ENCODE results near the gene SPACA6.

The SPACA6 gene

GRCh38 chr19:51694318-51695085, 1.4 kb downstream of the SPACA6 start:
- TF ChIP-seq CTCF (IDR thresholded peaks at IDR 0.05; ENCODE audit: low read depth, low read length, missing control alignments), result no peak
- no peak for DNase-seq (ENCODE audit: low read depth)
- no peak overlapping the region for H3K4me3 ChIP-seq (ENCODE audit: low read depth, low read length)

- no peak for TF ChIP-seq CTCF (IDR thresholded peaks at IDR 0.05; ENCODE audit: low read depth, low read length, missing control alignments)
- no peak for DNase-seq (ENCODE audit: low read depth)
- no peak overlapping the region for H3K4me3 ChIP-seq (ENCODE audit: low read depth, low read length)
Observed at GRCh38 chr19:51695088-51695487, 2.0 kb downstream of the SPACA6 start.

GRCh38 chr19:51695702-51696315, 2.7 kb downstream of the SPACA6 start:
- no peak for TF ChIP-seq CTCF (IDR thresholded peaks at IDR 0.05; ENCODE audit: low read depth, low read length, missing control alignments)
- DNase-seq (ENCODE audit: low read depth), result no peak
- H3K4me3 ChIP-seq (ENCODE audit: low read depth, low read length), result no peak overlapping the region

- no peak for TF ChIP-seq CTCF (IDR thresholded peaks at IDR 0.05; ENCODE audit: low read depth, low read length, missing control alignments)
- no peak for DNase-seq (ENCODE audit: low read depth)
- no peak overlapping the region for H3K4me3 ChIP-seq (ENCODE audit: low read depth, low read length)
Observed at GRCh38 chr19:51696606-51697005, 3.5 kb downstream of the SPACA6 start.

- no peak overlapping the region for H3K4me3 ChIP-seq (ENCODE audit: low read depth, low read length)
- TF ChIP-seq CTCF (IDR thresholded peaks at IDR 0.05; ENCODE audit: low read depth, low read length, missing control alignments), result no peak
Observed at GRCh38 chr19:51697169-51697776, 4.1 kb downstream of the SPACA6 start.

GRCh38 chr19:51698296-51698695, 5.2 kb downstream of the SPACA6 start:
- DNase-seq (ENCODE audit: low read depth), result no peak
- TF ChIP-seq CTCF (IDR thresholded peaks at IDR 0.05; ENCODE audit: low read depth, low read length, missing control alignments), result no peak
- no peak overlapping the region for H3K4me3 ChIP-seq (ENCODE audit: low read depth, low read length)

More at GRCh38 chr19:51697169-51697776, 4.1 kb downstream of the SPACA6 start:
- no peak for DNase-seq (ENCODE audit: low read depth)
